Thyroid gland (tissue), 4 donors: ENCODE data around the gene AKIRIN1.
"Not testable (repeated sequence)": the region's sequence is repeated elsewhere in the genome, so short reads cannot be mapped to it uniquely, and the experiment has no call there.

Source experiments
- POLR2A ChIP-seq, 2 donors: fragments of 450-650 bp; IDR thresholded peaks; one replicate each; pipeline ENCODE4 v1.6.1; 2017; ENCODE audit warnings: antibody characterized with exemption in 2 of 2, mild to moderate bottlenecking in 2 of 2, moderate library complexity in 1 of 2
- TF ChIP-seq, protein P1 (sequence below), 6 experiments: fragments of 200-600 bp in 3 of 6; fragments of 450-650 bp in 3 of 6; sonication (generic) in 3 of 6; IDR thresholded peaks; one replicate each; pipeline ENCODE4 v1.5.1; 2016 to 2019; ENCODE audit warnings: antibody characterized with exemption in 6 of 6, mild to moderate bottlenecking in 2 of 6, inconsistent platforms in 1 of 6, moderate library complexity in 1 of 6

DNA sequence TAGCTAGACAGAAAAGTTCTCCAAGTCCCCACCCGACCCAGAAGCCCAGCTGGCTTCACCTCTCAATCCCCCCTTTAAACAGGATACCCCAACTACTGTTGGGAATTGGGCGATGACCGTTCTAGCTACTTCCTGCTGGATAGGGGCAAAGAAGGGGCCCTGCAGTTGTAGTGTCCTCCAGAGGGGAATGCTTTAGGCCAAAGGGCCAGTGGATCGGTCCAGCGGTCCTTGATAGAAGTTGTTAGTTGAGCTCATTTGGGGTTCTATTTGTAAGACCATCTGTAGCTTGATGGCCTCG lies 12.9 kb upstream of the AKIRIN1 start:
- TF ChIP-seq, protein P1, sequence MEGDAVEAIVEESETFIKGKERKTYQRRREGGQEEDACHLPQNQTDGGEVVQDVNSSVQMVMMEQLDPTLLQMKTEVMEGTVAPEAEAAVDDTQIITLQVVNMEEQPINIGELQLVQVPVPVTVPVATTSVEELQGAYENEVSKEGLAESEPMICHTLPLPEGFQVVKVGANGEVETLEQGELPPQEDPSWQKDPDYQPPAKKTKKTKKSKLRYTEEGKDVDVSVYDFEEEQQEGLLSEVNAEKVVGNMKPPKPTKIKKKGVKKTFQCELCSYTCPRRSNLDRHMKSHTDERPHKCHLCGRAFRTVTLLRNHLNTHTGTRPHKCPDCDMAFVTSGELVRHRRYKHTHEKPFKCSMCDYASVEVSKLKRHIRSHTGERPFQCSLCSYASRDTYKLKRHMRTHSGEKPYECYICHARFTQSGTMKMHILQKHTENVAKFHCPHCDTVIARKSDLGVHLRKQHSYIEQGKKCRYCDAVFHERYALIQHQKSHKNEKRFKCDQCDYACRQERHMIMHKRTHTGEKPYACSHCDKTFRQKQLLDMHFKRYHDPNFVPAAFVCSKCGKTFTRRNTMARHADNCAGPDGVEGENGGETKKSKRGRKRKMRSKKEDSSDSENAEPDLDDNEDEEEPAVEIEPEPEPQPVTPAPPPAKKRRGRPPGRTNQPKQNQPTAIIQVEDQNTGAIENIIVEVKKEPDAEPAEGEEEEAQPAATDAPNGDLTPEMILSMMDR (IDR thresholded peaks at IDR 0.05) = not testable (repeated sequence)
- TF ChIP-seq POLR2A (IDR thresholded peaks at IDR 0.05) = not testable (repeated sequence)
